ENCODE measurements around the gene CAPN8.
A peak's percentile ranks its signal among the peaks of the same experiment; 100 is the strongest.

Gene CAPN8

GRCh38 chr1:223547316-223548114 is 118.0 kb downstream of the CAPN8 start:
- peak; percentile 27 for DNase-seq (ENCODE audit: low read depth)
- TF ChIP-seq, protein P1, sequence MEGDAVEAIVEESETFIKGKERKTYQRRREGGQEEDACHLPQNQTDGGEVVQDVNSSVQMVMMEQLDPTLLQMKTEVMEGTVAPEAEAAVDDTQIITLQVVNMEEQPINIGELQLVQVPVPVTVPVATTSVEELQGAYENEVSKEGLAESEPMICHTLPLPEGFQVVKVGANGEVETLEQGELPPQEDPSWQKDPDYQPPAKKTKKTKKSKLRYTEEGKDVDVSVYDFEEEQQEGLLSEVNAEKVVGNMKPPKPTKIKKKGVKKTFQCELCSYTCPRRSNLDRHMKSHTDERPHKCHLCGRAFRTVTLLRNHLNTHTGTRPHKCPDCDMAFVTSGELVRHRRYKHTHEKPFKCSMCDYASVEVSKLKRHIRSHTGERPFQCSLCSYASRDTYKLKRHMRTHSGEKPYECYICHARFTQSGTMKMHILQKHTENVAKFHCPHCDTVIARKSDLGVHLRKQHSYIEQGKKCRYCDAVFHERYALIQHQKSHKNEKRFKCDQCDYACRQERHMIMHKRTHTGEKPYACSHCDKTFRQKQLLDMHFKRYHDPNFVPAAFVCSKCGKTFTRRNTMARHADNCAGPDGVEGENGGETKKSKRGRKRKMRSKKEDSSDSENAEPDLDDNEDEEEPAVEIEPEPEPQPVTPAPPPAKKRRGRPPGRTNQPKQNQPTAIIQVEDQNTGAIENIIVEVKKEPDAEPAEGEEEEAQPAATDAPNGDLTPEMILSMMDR (IDR thresholded peaks at IDR 0.05; ENCODE audit: insufficient read depth, low read depth, low read length, missing control alignments): no peak
- no peak overlapping the region for H3K4me3 ChIP-seq (ENCODE audit: low read depth, low read length)

- DNase-seq (ENCODE audit: low read depth): no peak
- TF ChIP-seq, protein P1 (IDR thresholded peaks at IDR 0.05; ENCODE audit: insufficient read depth, low read depth, low read length, missing control alignments): no peak
- no peak overlapping the region for H3K4me3 ChIP-seq (ENCODE audit: low read depth, low read length)
Observed at GRCh38 chr1:223545343-223545742, 120.2 kb downstream of the CAPN8 start.

DNA sequence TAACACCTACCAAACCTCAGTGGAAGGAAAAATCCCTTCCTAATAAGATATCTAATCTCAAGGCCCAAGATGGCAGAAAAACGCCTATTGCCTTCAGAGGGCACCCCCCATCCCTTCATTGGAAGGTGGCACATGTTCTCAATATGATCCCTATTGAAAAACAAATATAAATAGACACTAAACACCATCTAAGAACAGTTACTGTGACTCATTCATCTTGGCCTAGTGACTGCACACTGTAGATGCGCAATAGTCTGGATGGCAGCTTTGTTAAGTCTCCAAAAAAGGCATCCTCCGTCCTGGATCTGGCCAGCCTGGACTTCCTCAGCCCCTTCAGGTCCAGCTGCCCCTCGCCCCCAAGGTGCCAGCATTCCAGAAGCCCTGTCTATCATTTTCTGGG is 121.9 kb downstream of the CAPN8 start:
- DNase-seq (ENCODE audit: low read depth): no peak
- no peak overlapping the region for H3K4me3 ChIP-seq (ENCODE audit: low read depth, low read length)
- TF ChIP-seq, protein P1 (IDR thresholded peaks at IDR 0.05; ENCODE audit: insufficient read depth, low read depth, low read length, missing control alignments): no peak

- no peak overlapping the region for H3K4me3 ChIP-seq (ENCODE audit: low read depth, low read length)
- DNase-seq (ENCODE audit: low read depth): no peak
- TF ChIP-seq, protein P1 (IDR thresholded peaks at IDR 0.05; ENCODE audit: insufficient read depth, low read depth, low read length, missing control alignments): no peak
Observed at GRCh38 chr1:223542831-223543230, 122.7 kb downstream of the CAPN8 start.

DNA sequence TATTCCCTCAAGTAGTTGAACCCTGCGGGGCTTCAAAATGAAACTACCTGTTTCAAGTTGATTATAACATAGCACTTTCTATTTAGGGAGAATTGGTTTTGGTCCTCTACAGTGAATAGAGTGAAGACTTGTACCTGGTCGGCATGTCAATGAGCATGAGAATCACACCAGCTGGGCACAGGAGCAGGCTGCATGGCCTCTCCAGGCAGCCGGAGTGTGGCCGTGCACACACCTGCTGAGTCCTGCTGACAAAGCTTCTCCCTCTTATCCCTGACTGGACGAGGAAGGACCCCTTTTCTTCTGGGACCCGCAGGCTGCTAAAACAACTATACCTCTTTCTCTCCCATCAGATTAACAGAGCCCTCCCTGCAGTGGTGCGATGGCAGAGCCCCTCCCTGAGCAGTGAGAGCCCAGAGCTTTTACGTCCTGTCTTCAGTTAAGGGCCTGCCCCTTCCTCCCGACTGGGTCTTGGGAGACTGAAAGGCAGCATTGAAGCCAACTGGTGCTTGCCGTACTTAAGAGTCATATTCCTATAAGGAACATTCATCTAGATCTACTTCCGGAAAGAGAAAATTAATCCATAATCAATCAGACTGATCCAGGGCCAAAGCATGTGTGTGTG is 124.9 kb downstream of the CAPN8 start:
- no peak overlapping the region for H3K4me3 ChIP-seq (ENCODE audit: low read depth, low read length)
- TF ChIP-seq, protein P1 (IDR thresholded peaks at IDR 0.05; ENCODE audit: insufficient read depth, low read depth, low read length, missing control alignments): no peak
- DNase-seq (ENCODE audit: low read depth): no peak

- H3K4me3 ChIP-seq (ENCODE audit: low read depth, low read length): no peak overlapping the region
- TF ChIP-seq, protein P1 (IDR thresholded peaks at IDR 0.05; ENCODE audit: insufficient read depth, low read depth, low read length, missing control alignments): no peak
- DNase-seq (ENCODE audit: low read depth): no peak
Observed at GRCh38 chr1:223539750-223540149, 125.8 kb downstream of the CAPN8 start.
